B cell (primary cell): ENCODE data around the gene ACAA2. TPM values are rescaled to one million over a fixed set of nuclear protein-coding genes. Genes with fewer than 3 reads are reported as not detected.

Experiments
- ATAC-seq: fragments of 200-7000 bp; cut with Tn5 transposase; one replicate; pipeline ENCODE4 v1.10.0; 2021; ENCODE audit warnings: low read depth, mild to moderate bottlenecking, moderate number of reproducible peaks, moderate library complexity
- CTCF ChIA-PET: fragments of 350-600 bp; sonication (Branson Sonifier 250); formaldehyde crosslinking; loops from one replicate; lab custom pipeline; 2021; ENCODE audit warnings: antibody characterized with exemption, inconsistent platforms; lab: Charles Lee
- POLR2A ChIA-PET: fragments of 350-600 bp; sonication (Branson Sonifier 250); formaldehyde crosslinking; loops from one replicate; lab custom pipeline; 2021; ENCODE audit warnings: antibody characterized with exemption; lab: Charles Lee
- DNase-seq: peaks from one replicate; pipeline ENCODE4 v3.0.0; 2013
- H2AFZ ChIP-seq: 2 replicates; pipeline ENCODE4 v1.6.1; 2012; ENCODE audit warnings: mild to moderate bottlenecking, low read depth, low read length; ENCODE audit not compliant: insufficient read depth, poor library complexity, severe bottlenecking
- H3K27ac ChIP-seq, 2 donors: 1 replicate in 1 of 2; 2 replicates in 1 of 2; pipeline ENCODE4 v1.5.1; 2012 to 2013; ENCODE audit warnings: low read length in 2 of 2, mild to moderate bottlenecking in 2 of 2, moderate library complexity in 1 of 2
- H3K27me3 ChIP-seq, 4 experiments: fragments of 200-600 bp in 1 of 4; sonication (generic) in 1 of 4; replicated peaks in 1 of 4; 1 replicate in 2 of 4; 2 replicates in 2 of 4; pipeline versions ENCODE4 v1.6.1 to v1.7.0; 2013 to 2016; ENCODE audit warnings: low read length in 3 of 4, mild to moderate bottlenecking in 2 of 4, mixed read lengths in 1 of 4, moderate library complexity in 1 of 4; ENCODE audit not compliant: insufficient read depth in 4 of 4, control insufficient read depth in 3 of 4; ENCODE audit errors: control extremely low read depth in 1 of 4
- H3K36me3 ChIP-seq, 2 experiments: replicated peaks in 1 of 2; 1 replicate in 1 of 2; 2 replicates in 1 of 2; pipeline versions ENCODE4 v1.6.1 to v1.7.1; 2013; ENCODE audit warnings: low read length in 1 of 2; ENCODE audit not compliant: insufficient read depth in 2 of 2, control insufficient read depth in 1 of 2; ENCODE audit errors: control extremely low read depth in 1 of 2, extremely low read depth in 1 of 2
- H3K4me1 ChIP-seq, 2 donors: fragments of 200-600 bp in 1 of 2; sonication (generic) in 1 of 2; 1 replicate in 1 of 2; 2 replicates in 1 of 2; pipeline versions ENCODE4 v1.5.1 to v1.6.1; 2013 to 2017; ENCODE audit warnings: low read length in 2 of 2; ENCODE audit not compliant: control insufficient read depth in 2 of 2, insufficient read depth in 2 of 2
- H3K4me2 ChIP-seq: replicated peaks from 2 replicates; pipeline ENCODE3; 2012; ENCODE audit warnings: mild to moderate bottlenecking, low read depth, low read length; ENCODE audit not compliant: poor library complexity, severe bottlenecking
- H3K4me3 ChIP-seq, 5 experiments: fragments of 200-600 bp in 1 of 5; sonication (generic) in 1 of 5; 1 replicate in 3 of 5; 2 replicates in 2 of 5; pipeline versions ENCODE4 v1.5.1 to v1.7.0; 2011 to 2016; ENCODE audit warnings: low read length in 4 of 5, mild to moderate bottlenecking in 4 of 5, low read depth in 2 of 5, control low read depth in 1 of 5, moderate library complexity in 1 of 5; ENCODE audit not compliant: insufficient read depth in 1 of 5; ENCODE audit errors: control extremely low read depth in 1 of 5, extremely low read depth in 1 of 5
- H3K79me2 ChIP-seq: fragments of 200-600 bp; sonication (generic); one replicate; pipeline ENCODE4 v1.6.0; 2016; ENCODE audit warnings: low read length; ENCODE audit not compliant: control insufficient read depth, insufficient read depth
- H3K9ac ChIP-seq: fragments of 200-600 bp; sonication (generic); 2 replicates; pipeline ENCODE4 v1.6.1; 2017; ENCODE audit warnings: mild to moderate bottlenecking, low read length, moderate library complexity
- H3K9me3 ChIP-seq, 3 donors: one replicate each; pipeline versions ENCODE4 v1.6.1 to v1.7.1; 2013; ENCODE audit warnings: low read length in 2 of 3; ENCODE audit not compliant: control insufficient read depth in 2 of 3, insufficient read depth in 1 of 3; ENCODE audit errors: control extremely low read depth in 1 of 3
- H4K20me1 ChIP-seq: 2 replicates; pipeline ENCODE4 v1.6.0; 2012; ENCODE audit warnings: mild to moderate bottlenecking, low read length; ENCODE audit not compliant: insufficient read depth, control insufficient read depth, poor library complexity, severe bottlenecking
- H3K27ac Mint-ChIP-seq: one replicate; pipeline ENCODE4 v1.8.0; 2021; ENCODE audit warnings: mixed read lengths
- H3K27me3 Mint-ChIP-seq: one replicate; pipeline ENCODE4 v1.8.0; 2021; ENCODE audit warnings: mixed read lengths
- H3K4me1 Mint-ChIP-seq: one replicate; pipeline ENCODE4 v1.8.0; 2021; ENCODE audit warnings: mixed read lengths
- H3K4me3 Mint-ChIP-seq: one replicate; pipeline ENCODE4 v1.8.0; 2021; ENCODE audit warnings: mixed read lengths
- H3K9me3 Mint-ChIP-seq: one replicate; pipeline ENCODE4 v1.8.0; 2022; ENCODE audit warnings: mixed read lengths; ENCODE audit not compliant: insufficient read depth
- EZH2 ChIP-seq: IDR thresholded peaks from 2 replicates; pipeline ENCODE4 v1.6.1; 2012; ENCODE audit warnings: borderline replicate concordance, low read depth, mild to moderate bottlenecking, moderate library complexity, low read length; ENCODE audit not compliant: insufficient read depth, poor library complexity, severe bottlenecking
- WGBS: methylation state at CpG from one replicate; pipeline ENCODE4 v1.1.5; 2013; ENCODE audit warnings: missing lambda C conversion rate; ENCODE audit not compliant: insufficient coverage; 5-methylcytosine and 5-hydroxymethylcytosine counted together
- intact Hi-C: fragments of 100-400 bp; cut with micrococcal nuclease; formaldehyde crosslinking; loops from one replicate; pipeline ENCODE4 v1.10.0; 2022
- polyA plus RNA-seq: library from polyadenylated mRNA; depleted of rRNA; stranded (reverse); fragments of >200 nt; gene quantifications from 2 replicates; pipeline ENCODE4 v1.2.3, GENCODE V29; 2012
- total RNA-seq, 2 donors: library from RNA; stranded (reverse); fragments of 120-200 nt in 1 of 2; gene quantifications; 1 replicate in 1 of 2; 2 replicates in 1 of 2; pipeline versions ENCODE4 v1.2.3 to v1.2.4, GENCODE V29; 2013 to 2022
- TF ChIP-seq, protein P1 (sequence below): fragments of 200-600 bp; IDR thresholded peaks from one replicate; pipeline ENCODE4 v1.8.0; 2022; ENCODE audit warnings: antibody characterized with exemption, mild to moderate bottlenecking

The ACAA2 gene
- total and polyA plus RNA-seq, 2 donors (not counting 1 experiment from before 2014, with no cell fraction given), result 10.6 to 25.0 TPM

GRCh38 chr18:49853436-49853835, 40.1 kb upstream of the ACAA2 start:
- WGBS, result 82% methylated on average over 8 of the region's 8 CpGs
- no peak overlapping the region for H3K27ac ChIP-seq
- H3K4me1 Mint-ChIP-seq, result no peaks in the 10 kb centered on the region
- CTCF ChIA-PET, result no interaction called here
- no peak for TF ChIP-seq EZH2
- TF ChIP-seq, protein P1, sequence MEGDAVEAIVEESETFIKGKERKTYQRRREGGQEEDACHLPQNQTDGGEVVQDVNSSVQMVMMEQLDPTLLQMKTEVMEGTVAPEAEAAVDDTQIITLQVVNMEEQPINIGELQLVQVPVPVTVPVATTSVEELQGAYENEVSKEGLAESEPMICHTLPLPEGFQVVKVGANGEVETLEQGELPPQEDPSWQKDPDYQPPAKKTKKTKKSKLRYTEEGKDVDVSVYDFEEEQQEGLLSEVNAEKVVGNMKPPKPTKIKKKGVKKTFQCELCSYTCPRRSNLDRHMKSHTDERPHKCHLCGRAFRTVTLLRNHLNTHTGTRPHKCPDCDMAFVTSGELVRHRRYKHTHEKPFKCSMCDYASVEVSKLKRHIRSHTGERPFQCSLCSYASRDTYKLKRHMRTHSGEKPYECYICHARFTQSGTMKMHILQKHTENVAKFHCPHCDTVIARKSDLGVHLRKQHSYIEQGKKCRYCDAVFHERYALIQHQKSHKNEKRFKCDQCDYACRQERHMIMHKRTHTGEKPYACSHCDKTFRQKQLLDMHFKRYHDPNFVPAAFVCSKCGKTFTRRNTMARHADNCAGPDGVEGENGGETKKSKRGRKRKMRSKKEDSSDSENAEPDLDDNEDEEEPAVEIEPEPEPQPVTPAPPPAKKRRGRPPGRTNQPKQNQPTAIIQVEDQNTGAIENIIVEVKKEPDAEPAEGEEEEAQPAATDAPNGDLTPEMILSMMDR, result no peak
- POLR2A ChIA-PET, result no interaction called here
- no peak overlapping the region for H3K4me2 ChIP-seq
- no peak overlapping the region for H2AFZ ChIP-seq
- H3K36me3 ChIP-seq, result no peaks in the 10 kb centered on the region
- DNase-seq (no peak), ATAC-seq (no peak)
- H3K4me3 Mint-ChIP-seq, result no peak overlapping the region
- H3K4me1 ChIP-seq, result no peaks in the 10 kb centered on the region
- no peaks in the 10 kb centered on the region for H3K79me2 ChIP-seq
- H3K9me3 ChIP-seq, result no peaks in the 10 kb centered on the region
- no peak overlapping the region for H3K9ac ChIP-seq
- no peaks in the 10 kb centered on the region for H3K27me3 ChIP-seq
- intact Hi-C loops, result no loop called here
- no peaks in the 10 kb centered on the region for H3K9me3 Mint-ChIP-seq
- H3K27me3 Mint-ChIP-seq, result peaks cover 7% of the 10 kb centered on the region
- H3K27ac Mint-ChIP-seq, result no peak overlapping the region
- H3K4me3 ChIP-seq, result no peak overlapping the region
- H4K20me1 ChIP-seq, result no peaks in the 10 kb centered on the region

DNA sequence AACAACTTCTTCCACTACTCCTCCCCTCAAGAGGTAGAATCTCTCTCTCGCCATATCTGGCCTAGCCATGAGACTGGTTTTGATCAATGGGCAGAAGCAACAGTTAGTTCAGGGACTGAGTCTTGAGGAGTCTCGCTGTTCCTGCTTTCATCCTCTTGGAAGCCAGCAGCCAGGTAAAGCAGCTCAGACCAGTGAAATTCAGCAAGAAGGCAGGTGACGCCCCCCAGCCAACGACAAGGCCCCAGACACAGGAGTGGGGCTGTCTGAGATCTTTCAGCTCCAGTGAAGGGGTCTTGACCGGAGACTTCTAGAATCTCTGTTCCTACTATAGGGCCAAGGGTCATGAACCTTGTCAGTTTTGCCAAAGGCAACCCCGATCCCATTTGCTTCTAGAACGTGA, 39.7 kb upstream of the ACAA2 start:
- ChIA-PET POLR2A (no interaction called here), CTCF (interaction anchor here (1.6 kb wide), 1 partner anchor 342 kb away, joined by 3 read pairs; no protein-coding TSS in a partner anchor)
- ATAC-seq (no peak), DNase-seq (no peak)
- intact Hi-C loops, result no loop called here
- Histone ChIP-seq H3K27ac (no peak overlapping the region), H3K9ac (no peak overlapping the region), H3K9me3 (no peaks in the 10 kb centered on the region), H3K4me1 (no peaks in the 10 kb centered on the region), H3K79me2 (no peaks in the 10 kb centered on the region), H2AFZ (no peak overlapping the region), H3K4me2 (no peak overlapping the region), H3K4me3 (no peak overlapping the region), H3K27me3 (no peaks in the 10 kb centered on the region), H3K36me3 (no peaks in the 10 kb centered on the region), H4K20me1 (no peaks in the 10 kb centered on the region)
- H3K27me3 Mint-ChIP-seq, result peaks cover 11% of the 10 kb centered on the region
- TF ChIP-seq, protein P1, result no peak
- no peak for TF ChIP-seq EZH2
- H3K9me3 Mint-ChIP-seq, result no peaks in the 10 kb centered on the region
- WGBS, result 98% methylated on average over 6 of the region's 7 CpGs
- no peaks in the 10 kb centered on the region for H3K4me1 Mint-ChIP-seq
- H3K4me3 Mint-ChIP-seq, result no peak overlapping the region
- no peak overlapping the region for H3K27ac Mint-ChIP-seq
